SH-SY5Y (cell line): ENCODE results near the gene PCDH10.
A peak's percentile ranks its signal among the peaks of the same experiment; 100 is the strongest.

Experiments used
- GATA2 ChIP-seq: IDR thresholded peaks from 2 replicates; pipeline ENCODE4 v1.6.1; 2011; ENCODE audit warnings: mild to moderate bottlenecking, low read depth, low read length
- GATA3 ChIP-seq: IDR thresholded peaks from 2 replicates; pipeline ENCODE4 v1.6.1; 2011; ENCODE audit warnings: low read depth, mild to moderate bottlenecking, low read length, moderate library complexity

PCDH10 gene

DNA sequence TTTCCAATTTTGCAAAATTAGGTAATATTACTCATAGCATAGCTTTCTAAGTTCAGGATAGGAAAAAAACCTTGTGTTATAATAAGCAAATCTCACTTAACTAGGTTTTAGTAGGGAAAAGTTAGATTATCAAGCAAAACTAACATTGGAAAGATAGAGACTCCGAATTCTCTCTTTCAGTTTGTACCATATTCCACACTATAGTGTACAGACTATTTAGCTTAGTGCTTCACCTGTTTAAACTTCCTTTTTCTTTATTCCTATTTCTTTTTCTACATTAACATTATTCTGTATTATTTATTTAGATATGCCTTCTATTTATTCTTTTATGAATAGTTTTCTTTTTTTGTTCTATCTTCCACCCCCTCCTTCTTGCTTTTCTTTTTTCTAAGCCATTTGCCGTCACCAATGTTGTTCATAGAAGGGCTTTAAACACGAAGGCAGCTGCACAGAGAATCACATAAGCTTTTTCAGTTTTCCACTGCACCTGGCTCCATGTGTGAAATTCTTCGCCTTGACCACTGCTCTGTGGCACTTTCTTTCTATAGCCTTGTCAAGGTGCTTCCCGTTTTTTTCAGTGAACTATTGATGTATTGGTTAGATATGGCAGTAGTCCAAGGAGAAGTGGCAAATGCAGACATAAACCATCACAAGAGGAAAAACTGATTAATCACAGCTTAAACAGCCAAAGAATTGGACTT lies 8.5 kb downstream of the PCDH10 start:
- TF ChIP-seq GATA2 (no peak), GATA3 (no peak)

DNA sequence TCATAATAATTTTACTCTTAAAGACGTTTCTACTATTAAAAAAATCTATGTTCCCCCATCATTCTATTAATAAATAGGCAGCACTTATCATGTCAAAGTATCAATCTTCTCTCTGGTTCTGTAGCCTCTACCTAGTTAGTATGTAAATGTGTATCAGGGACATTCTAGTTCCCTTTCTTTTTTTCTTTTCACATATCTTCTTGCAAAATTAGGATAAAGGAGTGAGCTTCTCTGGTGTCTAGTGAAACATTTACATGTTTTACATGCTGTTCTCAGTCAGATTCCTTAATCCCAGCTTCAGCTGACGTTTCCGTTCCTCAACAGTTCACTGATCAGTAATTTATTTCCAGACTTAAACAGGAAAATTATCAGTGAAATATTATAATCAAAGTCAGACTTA lies 11.8 kb downstream of the PCDH10 start:
- TF ChIP-seq GATA3 = no peak
- TF ChIP-seq GATA2 = no peak

DNA sequence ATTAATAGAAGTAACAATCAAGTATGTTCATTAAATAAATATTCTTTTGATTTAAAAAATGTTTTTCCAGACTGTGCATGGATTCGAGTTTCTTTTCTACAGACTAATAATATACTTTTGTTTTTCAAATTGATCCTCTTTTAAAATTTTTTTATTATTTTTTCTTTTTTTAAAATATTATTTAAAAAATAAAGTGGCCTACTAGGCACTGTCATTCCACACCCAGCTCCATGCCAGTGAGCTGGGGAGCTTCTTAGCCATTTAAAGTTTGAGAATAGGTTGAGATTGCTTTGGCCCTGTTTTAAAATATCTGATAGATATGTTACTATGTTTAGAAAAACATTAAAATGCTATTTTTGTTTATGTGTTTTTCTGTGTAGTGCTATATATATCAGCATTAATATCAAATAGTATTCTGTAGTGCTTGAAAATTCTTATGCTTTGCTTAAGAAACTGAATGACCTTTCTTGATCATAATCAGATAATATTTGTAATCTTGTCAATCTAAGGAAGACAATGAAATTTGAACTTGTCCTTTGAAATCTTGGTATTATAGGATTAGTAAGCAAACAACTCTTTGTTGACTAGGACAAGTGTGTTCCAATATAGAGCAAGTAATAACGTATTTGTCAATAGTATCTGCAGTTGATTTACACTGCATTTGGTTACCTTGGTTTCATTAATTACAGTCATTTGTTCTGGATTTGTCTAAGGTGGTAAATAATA lies 12.6 kb downstream of the PCDH10 start:
- TF ChIP-seq GATA2 (no peak), GATA3 (no peak)

DNA sequence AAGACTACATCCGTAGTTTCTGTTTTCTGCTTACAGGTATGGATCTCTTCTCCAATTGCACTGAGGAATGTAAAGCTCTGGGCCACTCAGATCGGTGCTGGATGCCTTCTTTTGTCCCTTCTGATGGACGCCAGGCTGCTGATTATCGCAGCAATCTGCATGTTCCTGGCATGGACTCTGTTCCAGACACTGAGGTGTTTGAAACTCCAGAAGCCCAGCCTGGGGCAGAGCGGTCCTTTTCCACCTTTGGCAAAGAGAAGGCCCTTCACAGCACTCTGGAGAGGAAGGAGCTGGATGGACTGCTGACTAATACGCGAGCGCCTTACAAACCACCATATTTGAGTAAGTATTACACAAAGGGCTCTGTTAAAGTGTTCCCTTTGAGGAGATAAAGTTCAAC lies 13.8 kb downstream of the PCDH10 start:
- TF ChIP-seq GATA3 (peak; percentile 30; the same call in 1 of the 2 replicates), GATA2 (peak; percentile 33; the same call in 1 of the 2 replicates)

DNA sequence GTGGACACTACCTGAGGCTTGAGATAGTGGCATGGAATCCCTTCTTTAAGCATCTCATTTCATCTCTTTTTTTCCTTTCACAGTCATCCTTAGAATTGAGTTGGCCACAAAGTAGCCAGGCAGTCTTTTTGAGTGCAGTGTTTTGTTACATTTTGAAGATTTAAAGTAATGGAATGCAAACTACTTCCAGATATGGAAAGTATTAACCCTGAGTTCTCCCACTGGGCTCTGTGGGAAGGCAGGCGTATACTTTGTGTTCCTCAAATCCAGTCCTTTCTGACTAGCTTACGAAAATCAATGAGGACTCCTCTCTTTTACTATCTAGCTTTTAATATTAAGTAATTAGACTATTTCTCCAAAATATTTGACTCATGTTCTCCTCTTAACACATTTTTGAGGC lies 29.9 kb downstream of the PCDH10 start:
- TF ChIP-seq GATA2 (no peak), GATA3 (no peak)

DNA sequence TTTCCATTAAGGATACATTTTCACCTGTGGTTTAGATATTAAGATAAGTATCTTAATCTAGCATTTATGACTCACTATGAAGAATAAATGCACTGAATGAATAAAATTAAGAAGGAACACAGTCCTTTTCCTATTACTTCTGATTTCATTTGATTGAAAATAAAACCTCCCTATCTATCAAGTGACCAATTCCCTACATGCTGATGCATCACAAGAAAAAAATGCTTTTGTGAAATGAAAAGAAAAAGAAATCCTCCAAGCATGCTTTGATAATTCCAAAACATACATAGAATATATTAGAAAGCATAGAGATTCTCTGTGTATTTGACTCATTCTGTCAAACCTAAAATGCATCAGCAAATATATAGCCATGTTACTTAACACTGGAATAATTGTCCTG lies 37.1 kb downstream of the PCDH10 start:
- TF ChIP-seq GATA2 = no peak
- no peak for TF ChIP-seq GATA3

DNA sequence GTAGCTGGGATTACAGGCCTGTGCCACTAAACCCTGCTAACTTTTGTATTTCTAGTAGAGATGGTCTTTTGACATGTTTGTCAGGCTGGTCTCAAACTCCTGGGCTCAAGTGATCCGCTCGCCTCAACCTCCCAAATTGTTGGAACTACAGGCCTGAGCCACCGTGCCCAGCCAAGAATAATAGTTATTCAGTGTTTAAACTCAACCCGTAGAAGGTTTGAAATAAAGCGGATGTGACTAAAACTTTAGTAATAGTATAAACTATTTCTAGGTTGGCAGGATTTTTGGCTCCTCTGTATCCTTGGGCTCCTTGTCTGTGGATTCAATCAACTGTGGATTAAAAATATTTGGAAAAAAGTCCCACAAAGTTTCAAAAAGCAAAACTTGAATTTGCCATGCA lies 37.8 kb downstream of the PCDH10 start:
- TF ChIP-seq GATA2 (no peak), GATA3 (no peak)

DNA sequence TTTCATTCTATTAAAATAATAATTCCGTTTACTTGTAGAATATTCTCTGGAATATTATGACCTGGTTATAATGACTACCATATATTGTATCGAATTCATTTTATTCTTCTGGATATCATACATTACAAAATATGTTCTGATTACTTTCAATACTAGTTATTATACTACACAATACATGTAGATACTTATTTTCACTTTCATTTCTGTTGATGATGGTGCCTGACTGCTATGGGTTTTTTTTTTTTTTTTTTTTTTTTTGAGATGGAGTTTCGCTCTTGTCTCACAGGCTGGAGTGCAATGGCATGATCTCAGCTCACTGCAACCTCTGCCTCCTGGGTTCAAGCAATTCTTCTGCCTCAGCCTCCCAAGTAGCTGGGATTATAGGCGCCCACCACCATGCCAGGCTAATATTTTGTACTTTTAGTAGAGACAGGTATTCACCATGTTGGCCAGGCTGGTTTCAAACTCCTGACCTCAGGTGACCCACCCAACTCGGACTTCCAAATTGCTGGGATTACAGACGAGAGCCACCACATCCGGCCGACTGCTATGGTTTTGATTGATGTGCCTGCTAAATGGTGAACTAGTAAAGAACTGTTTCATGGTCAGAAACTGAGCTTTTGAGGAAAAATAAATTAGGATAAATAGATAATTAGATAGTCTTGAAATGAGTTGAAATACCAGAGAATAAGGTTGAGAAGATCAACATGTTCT lies 39.5 kb downstream of the PCDH10 start:
- no peak for TF ChIP-seq GATA2

DNA sequence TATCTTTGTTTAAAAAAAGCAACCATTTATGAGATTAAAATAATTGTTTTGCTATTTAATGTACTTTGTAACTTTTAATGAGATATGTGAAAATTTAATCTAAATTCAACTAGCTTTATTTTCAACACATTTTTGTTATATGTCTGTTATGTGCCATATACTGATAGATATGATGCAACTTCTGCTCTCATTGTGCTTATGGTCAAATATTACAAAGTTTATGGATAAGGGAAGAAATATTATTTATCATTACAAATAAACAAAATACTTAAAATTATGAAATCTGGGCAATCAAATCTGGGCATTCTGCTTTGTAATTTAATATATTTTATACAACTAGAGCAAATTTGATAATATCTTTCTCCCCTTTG lies 40.0 kb downstream of the PCDH10 start:
- no peak for TF ChIP-seq GATA3
- TF ChIP-seq GATA2 = no peak

DNA sequence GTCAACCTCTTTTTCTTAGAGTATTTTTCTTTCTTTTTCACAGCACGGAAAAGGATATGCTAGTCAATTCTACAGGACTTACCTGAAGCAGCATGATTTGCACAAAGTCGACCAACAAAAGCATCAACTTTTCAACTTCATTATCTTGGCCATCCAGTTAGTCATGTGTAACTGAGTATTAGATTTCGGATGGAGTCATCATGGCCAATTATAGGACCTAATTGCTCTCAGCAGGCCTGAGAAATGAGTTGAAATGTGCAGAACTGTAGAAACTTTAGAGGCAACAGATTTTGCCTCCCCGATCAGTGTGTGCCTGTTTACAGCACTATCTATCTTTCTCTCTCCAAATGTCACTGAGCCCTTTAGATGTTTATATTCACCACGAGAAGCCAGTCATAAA lies 41.0 kb downstream of the PCDH10 start:
- no peak for TF ChIP-seq GATA2
- TF ChIP-seq GATA3 = no peak

DNA sequence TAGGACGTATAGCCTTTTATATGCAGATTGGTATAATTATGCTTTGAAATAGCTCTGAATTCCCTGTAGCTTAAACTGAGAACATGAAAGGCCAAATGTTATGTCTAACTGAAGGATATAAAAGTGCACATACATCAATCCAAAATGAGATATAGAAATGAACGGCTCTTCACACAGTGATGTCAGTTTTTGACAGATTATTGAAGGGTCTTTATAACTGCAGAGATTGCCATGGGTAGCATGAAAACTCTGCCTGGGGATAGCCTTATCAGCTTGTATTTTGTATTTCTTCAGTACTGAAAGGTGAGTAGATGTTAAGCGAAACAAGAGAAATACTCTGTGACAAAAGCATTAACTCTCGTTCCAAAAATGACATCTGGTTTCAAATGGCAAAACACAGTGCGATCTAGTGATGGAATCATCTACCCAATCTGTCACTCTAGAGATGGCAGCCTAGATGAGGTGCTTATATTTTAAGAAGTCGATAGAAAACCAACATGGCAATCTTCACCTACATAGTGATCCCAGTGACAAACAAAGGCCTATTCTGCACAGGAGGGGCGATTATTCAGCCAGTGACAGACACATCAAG lies 59.7 kb downstream of the PCDH10 start:
- TF ChIP-seq GATA3 = no peak
- no peak for TF ChIP-seq GATA2

DNA sequence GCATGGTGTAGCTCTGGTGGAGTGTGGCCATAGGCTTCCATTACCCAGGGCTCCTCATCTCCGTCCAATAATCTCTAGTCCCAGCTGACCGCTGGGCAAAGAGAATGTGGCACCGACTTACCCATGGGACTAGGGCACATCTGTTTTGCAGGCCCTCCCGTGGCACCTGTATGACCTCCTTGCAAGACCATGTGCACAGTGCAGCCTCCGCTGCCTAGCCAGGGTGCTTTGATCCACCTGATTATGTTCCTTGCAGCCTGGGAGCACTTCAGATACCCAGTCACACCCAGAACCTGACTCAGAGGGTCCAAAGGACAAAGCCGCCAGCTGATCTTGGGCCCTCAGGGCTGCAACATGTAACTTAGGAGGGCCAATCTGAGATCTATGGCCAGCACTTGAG lies 84.8 kb downstream of the PCDH10 start:
- no peak for TF ChIP-seq GATA3
- TF ChIP-seq GATA2 = no peak
